GM21515 (cell line): Measurements from ENCODE around the gene NEDD4L.
"Not testable (repeated sequence)": the region's sequence is repeated elsewhere in the genome, so short reads cannot be mapped to it uniquely, and the experiment has no call there.

Experiments
- ATAC-seq: cut with Tn5 transposase; IDR thresholded peaks from one replicate; pipeline ENCODE4 v1.9.1; 2021; ENCODE audit not compliant: unreplicated experiment

NEDD4L gene

DNA sequence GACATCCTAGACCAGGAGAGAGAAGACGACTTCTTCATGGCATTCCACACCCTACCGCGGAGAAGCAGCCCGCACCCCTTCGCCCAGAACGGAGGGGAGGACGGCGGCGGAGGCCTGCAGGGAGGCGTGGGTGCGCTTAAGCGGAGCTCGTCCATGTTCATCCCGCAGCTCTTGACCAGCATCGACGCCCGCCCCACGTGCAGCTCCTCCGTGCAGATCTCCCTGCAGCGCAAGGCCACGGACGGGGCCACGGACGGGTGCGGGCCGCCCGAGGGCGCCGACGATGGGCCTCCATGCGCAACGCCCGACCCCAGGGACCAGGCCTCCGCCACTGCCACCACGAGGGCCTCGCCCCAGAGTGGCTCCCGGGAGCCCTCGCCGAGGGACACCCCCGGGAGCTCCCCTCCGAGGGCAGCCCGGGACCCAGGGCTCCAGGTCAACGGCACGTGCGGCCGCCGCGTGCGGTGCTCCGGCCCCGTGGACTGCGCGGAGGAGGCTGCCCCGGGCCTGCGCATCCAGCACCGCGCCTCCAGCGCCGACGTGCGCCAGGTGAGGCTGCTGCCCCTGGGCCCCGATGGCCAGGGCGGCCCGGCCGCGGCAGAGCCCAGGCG is 211.8 kb downstream of the NEDD4L start:
- no peak for ATAC-seq

DNA sequence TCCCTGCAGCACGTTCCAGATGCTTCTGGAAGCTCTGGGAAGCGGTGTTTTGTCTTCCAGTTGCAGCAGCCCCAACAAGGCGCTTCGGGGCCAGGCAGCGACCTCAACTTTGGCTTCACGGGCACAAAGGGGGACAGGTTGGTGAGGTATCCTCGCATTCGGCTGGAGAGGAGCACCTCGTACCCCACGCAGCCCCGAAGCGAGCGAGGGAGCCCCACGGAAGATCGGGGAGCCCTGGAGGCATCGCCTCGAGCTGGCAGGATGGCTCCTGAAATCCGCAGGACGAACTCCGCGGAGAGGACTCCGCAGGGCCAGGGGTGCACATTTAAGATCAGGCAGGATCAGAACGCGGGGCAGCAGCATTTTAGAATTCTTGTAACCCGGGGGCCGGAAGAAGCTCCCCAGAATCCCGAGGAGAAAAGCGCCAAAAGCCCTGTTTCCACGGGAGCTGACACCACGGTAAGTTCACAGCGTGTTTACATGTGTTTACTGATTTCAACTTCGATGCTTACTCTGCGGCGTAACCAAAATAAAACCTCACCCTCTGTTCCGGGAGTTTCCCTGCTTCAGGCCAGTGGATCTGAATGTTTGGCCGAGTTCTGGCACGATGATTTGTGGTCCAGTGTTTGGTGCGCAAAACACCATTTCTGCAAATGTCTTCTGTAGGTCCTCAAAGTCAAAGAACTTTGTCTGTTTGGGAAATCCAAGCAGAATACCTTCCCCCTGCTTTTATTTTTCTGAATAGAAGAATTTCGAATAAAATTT is 212.5 kb downstream of the NEDD4L start:
- no peak for ATAC-seq

GRCh38 chr18:58257461-58257860 is 213.4 kb downstream of the NEDD4L start:
- no peak for ATAC-seq

- no peak for ATAC-seq
Observed at GRCh38 chr18:58258692-58259342, 214.8 kb downstream of the NEDD4L start.

DNA sequence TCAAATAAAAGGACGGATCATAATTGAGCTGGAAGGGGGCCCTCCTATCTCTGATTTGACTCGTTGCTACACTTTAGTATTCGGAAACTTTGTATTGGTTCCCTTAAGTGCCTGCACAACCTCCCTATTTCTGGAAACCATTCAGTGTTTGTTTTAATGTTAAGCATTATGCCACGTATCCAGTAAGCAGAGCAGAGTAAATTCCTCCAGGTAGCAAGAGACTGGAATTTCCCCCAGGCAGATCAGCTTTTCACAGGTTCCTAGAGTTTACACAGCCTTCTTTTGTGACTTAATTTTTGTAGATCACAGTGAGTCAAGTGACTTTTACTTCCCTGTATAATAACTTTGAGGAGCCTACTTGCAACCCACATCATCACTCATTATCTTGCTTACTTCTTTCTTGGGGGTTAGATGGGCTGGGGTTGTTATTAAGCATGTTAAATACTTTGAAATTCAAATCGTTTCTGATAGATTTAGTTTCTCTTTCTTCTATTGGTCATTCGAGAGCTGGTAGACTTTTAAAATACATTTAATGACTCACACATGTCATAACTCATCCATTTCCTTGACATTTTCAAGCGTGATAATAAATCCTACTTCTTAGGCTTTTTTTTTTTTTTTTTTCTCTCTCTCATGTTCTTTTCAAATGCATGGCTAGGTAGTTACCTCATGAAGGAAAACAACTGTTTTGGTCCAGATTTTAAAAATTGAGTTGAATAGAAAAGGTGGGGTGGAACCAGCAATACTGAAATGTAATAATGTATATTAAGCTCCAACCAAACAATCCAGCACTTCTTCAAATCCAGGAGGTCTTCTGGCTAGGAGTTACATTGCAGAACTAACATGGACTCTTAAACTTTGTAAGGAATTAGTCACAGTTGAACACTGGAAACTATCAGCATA is 219.3 kb downstream of the NEDD4L start:
- ATAC-seq, result no peak

DNA sequence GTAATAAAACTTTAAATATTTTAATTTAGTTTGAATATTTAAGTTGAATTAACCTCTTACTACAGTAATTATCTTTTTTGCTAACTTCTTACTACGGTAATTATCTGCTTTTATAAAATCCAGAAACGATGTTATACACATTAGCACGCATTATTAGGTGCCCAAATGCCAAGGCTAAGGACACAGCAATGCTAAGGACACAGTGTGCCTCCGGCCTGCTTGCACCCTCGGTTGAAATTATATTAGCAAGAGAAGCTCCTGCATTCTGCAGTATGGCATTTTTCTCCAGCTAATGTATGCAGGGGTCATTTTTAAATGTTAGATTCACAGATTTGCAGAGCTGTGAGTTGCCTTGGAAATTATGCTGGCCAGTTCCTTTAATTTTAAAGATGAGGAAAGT is 220.0 kb downstream of the NEDD4L start:
- no peak for ATAC-seq

DNA sequence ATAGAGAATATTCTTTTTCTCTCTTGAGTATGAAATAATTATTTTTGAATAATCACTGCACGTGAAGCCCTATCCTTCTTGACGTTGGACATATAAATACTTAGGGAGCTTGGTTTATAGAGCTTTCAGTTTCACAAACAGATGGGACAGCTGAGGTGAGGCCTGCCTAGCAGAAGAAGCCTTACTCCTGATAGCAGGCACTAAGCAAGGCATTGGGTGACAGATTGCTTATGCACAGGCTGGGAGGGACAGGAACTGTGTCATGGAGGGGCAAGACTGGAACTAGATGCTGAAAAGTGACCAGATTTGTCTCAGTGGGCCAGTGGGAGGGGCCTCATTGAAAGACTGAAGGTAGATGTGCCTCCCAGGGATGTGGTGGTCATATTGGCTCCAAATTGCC is 220.8 kb downstream of the NEDD4L start:
- ATAC-seq, result no peak

GRCh38 chr18:58265489-58265888 is 221.5 kb downstream of the NEDD4L start:
- not testable (repeated sequence) for ATAC-seq

- ATAC-seq, result no peak
Observed at GRCh38 chr18:58266291-58266690, 222.3 kb downstream of the NEDD4L start.

DNA sequence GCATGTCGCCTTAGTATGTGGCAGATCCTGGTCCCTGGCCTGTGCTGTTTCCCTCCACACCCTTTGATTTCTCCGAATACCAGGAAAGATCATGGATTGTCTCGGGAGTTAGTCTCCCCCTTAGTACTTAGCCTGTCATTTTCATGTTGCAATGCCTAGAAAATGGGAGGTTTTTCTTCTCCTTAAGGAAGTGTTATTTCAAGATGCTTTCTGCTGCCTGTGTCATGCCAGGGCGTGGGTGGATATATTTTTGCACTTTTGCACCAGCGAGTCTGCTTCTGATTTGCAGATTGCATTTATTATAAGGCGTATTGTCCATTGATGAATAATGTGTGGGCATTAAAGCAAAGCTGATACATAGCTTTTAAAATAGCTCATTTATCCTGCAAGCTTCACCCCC is 223.5 kb downstream of the NEDD4L start:
- no peak for ATAC-seq

- ATAC-seq, result no peak
Observed at GRCh38 chr18:58268849-58269248, 224.8 kb downstream of the NEDD4L start.

DNA sequence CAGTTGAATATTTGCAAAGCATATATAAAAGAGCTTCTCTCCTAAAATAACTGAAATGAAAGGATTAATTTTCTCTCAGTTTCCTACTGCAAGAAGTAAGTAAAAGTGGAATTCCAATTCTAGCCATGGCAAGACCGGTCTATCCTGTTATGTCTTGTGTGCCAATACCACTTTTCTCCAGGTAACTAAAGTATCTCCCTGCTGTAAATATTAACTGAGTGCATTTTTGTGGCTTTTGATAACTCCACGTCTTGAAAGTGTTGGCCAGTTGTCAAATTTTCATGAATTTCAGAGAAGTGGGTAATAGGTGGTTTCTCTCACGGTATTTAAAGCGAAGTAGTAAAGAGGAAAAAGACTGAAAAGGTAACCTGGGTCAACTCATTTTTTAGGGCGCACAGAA is 225.9 kb downstream of the NEDD4L start:
- no peak for ATAC-seq

- no peak for ATAC-seq
Observed at GRCh38 chr18:58270396-58270795, 226.4 kb downstream of the NEDD4L start.

DNA sequence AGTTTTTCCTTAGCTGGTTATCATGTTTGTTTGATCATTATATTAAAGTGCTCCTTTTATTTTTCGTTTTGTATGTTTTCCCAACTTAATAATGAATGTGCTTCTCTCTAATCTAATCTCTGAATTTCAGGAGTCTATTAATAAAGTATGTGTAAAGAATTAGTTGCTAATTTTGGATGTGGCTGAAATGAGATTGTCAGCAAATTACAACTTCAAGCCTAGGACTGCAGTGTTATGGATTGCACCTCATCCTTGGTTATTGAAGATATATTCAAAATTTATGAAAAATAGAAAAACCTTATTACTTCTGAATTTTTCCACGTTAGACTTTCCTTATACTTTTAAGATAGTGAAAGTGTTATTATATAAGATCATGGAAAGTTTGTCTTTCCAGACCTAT is 227.7 kb downstream of the NEDD4L start:
- ATAC-seq, result no peak

GRCh38 chr18:58272209-58272608 is 228.2 kb downstream of the NEDD4L start:
- no peak for ATAC-seq

DNA sequence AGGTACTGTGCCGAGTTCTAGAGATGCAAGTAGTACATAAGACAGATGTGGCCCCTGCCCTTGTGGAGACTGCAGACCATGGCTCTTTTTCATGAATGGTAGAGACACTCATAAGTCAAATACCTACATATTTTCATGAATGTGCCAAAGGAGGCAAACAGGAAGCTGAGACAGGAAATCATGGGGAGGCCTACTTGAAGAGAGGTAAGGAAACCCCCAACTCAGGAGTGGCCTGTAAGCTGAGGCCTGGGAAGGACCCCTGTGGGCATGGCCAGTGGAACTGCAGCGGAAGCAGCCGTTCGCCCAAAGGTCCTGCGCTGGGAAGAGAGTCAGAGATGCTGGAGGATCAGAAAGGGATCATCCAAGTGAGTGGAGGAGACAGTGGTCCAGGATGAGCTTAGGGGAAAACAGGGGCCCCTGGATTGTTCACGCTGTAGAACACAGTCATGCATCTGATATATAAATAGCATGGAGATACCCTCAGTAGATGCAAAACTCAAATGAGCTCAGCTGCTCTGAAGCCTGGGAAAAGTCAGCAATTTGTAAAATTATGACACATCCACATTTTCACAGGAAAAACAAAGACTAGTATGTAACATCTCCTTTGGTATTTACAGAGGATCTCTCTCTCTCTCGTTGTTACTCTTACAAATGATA is 228.9 kb downstream of the NEDD4L start:
- no peak for ATAC-seq

- no peak for ATAC-seq
Observed at GRCh38 chr18:58275176-58275575, 231.2 kb downstream of the NEDD4L start.

- ATAC-seq, result no peak
Observed at GRCh38 chr18:58276789-58277739, 233.0 kb downstream of the NEDD4L start.

DNA sequence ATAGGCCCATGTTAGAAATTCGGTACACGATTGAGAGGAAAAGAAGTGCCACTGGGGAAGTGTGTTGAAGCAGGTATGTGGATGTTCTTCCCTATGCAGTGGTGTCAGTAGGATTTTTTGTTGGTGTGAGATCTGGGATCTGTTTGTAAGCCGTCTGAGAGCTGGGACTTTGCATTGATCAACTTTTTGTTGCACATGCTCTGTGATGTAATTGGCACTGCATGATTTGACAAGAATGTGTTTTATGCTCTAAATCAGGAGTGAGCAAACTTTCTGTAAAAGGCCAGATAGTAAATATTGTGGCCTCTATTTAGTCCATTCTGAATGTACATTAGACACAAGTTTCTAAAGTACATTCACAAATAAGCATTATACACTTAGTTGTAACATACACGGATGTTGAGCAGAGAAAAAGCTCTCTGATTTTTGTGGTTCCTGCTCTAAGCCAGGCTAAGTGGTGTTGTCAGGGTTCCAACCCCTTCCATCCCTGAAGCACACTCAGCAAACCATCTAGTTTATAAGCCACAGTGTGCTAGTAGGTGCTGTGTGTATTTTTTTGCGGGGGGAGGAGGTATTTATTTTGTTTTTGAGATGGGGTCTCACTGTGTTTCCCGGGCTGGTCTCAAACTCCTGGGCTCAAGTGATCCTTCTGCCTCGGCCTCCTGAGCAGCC is 235.6 kb downstream of the NEDD4L start:
- no peak for ATAC-seq
